Islet of Langerhans (tissue), 1 donor: ENCODE measurements around the gene DNAI4.
"Not testable (repeated sequence)": the region's sequence is repeated elsewhere in the genome, so short reads cannot be mapped to it uniquely, and the experiment has no call there.

ENCODE experiments used
- FAIRE-seq: peaks from one replicate; lab custom pipeline; 2011; peaks lifted over from hg19 to GRCh38; lab: Jason Lieb, UNC

The DNAI4 gene

GRCh38 chr1:66824771-66825170 lies 99.9 kb downstream of the DNAI4 start:
- no peak for FAIRE-seq

- FAIRE-seq, result no peak
These were observed 114.8 kb downstream of the DNAI4 start for GRCh38 chr1:66809736-66810326.

GRCh38 chr1:66809245-66809644 lies 115.4 kb downstream of the DNAI4 start:
- FAIRE-seq, result no peak

DNA sequence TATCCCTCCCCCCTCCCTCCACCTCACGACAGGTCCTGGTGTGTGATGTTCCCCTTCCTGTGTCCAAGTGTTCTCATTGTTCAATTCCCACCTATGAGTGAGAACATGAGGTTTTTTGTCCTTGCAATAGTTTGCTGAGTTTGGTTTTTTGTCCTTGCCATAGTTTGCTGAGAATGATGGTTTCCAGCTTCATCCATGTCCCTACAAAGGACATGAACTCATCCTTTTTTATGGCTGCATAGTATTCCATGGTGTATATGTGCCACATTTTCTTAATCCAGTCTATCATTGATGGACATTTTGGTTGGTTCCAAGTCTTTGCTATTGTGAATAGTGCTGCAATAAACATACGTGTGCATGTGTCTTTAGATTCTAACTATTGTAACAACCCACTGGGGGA lies 128.8 kb downstream of the DNAI4 start:
- not testable (repeated sequence) for FAIRE-seq

DNA sequence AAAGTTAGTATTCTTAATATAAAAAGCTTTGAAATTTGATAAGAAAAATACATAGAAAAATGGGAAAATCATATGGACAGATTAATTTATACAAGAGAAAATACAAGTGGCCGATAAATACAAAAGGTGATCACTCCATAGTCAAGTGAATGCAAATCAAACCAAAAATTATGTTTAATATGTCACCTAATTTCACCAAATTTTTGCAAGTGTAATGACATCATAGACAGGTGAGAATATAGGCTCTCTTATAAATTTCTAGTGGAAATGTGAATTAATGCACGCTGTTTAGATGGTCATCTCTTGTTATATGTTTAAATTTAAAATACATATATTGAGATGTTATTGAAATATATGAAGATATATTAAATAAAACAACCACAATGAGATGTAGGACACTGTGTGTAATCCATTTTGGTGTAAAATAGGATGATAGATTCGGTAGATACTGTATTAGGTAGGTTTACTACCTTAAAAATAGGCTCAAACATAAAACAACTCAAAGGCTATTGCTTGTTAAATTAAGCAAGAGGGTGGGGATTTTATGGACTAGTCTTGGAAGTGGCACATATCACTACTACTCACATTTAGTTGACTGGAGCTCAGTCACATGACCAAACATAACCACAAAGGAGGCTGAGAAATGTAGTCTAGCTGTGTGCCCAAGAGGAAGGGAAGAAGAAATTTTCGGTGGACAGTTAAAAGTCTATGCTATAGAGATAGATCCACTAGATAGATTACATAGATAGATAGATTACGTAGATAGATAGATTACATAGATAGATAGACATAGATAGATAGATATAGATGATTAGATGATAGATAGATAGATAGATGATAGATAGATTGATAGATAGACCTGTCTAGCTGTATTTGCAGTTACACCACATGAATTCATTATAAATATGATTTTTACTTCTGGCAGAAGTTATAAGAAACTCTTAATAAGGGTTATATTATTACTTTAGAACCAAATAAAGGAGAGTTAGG lies 132.7 kb downstream of the DNAI4 start:
- no peak for FAIRE-seq

- peak; percentile 58 for FAIRE-seq
These were observed 136.3 kb downstream of the DNAI4 start for GRCh38 chr1:66788231-66788939.

GRCh38 chr1:66787641-66788040 lies 137.0 kb downstream of the DNAI4 start:
- FAIRE-seq, result no peak

- not testable (repeated sequence) for FAIRE-seq
These were observed 138.9 kb downstream of the DNAI4 start for GRCh38 chr1:66785800-66786199.

DNA sequence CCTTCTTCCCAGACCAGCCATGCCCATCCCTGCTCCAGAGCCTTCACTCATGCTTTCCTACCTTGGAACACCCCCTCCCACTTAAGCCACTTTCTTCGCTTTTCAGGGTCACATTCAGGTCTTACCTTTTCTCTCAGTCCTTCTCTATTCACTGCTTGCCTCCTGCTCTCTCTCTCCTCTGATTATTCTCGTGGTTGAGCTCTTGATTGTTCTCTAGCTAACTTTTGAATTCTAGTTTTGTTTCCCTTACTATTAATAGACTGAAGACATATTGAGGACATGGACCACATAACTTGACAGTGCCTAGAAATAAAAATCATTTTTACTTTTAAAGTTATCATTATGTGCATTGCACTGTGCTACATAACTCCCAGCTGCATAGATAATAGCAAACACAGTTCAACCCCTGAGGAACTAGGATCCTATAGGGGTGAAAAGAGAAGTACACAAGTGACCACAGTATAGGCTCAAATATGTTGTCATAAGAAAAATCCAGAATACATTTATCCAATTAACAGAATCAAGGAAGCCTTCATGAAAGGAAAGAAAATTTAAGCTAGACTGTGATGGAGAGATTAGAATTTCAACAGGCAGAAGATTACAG lies 145.1 kb downstream of the DNAI4 start:
- no peak for FAIRE-seq

DNA sequence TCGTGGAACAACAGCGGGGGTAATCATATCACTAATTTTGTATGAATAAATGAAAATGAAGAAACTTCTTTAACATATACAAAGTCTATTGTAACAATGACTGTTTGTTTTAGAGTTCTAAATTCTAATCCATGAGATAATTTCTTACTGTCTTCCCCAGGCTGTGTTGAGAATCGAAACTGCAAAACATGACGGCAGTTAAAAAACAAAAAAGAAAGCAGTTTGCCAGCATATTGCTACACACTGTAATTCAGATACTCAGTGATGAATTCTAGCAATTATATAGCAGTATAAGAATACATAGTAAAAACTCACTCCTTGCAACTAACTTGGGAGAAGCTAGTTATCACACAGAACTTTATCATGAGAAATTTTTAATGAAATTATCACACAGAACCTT lies 145.7 kb downstream of the DNAI4 start:
- no peak for FAIRE-seq

DNA sequence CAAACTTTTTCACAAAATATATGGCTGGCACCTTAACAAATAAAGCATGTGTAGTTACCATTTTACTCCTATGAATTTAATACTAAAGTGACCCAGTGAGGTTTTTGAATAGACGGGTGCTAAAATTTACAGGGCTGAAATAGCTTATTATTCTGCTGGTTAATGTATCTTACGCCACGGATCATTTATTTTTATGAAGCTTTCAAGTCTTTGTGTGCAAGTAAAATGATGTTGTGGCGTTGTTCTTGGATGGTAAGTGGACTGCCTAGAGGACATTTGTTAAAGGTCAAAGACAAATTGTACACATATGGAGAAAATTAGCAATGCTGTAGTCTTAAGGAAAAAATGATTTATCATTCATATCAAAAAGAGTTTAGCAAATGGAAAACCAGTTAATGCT lies 146.4 kb downstream of the DNAI4 start:
- FAIRE-seq, result peak; percentile 61

GRCh38 chr1:66777831-66778230 lies 146.8 kb downstream of the DNAI4 start:
- FAIRE-seq, result no peak

- no peak for FAIRE-seq
These were observed 149.0 kb downstream of the DNAI4 start for GRCh38 chr1:66775646-66776045.

DNA sequence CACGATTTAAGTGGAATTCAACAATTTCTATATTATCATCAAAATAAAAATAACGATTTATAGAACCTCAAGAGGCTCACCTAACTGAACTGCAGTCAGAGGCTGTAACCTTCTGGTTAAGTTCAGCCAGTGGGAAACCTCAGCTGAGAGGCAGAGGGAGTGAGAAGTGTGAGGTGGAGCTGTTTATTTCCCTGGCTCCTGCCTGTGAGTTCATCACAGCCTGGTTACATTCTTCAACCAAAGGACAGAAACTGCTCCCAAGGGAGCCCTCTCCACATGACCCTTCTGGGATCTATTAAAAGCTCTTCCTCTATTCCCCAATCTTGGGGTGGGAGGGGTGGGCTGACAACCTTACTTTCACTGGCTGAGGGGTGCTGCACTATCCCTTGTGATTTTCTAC lies 150.2 kb downstream of the DNAI4 start:
- FAIRE-seq, result no peak

DNA sequence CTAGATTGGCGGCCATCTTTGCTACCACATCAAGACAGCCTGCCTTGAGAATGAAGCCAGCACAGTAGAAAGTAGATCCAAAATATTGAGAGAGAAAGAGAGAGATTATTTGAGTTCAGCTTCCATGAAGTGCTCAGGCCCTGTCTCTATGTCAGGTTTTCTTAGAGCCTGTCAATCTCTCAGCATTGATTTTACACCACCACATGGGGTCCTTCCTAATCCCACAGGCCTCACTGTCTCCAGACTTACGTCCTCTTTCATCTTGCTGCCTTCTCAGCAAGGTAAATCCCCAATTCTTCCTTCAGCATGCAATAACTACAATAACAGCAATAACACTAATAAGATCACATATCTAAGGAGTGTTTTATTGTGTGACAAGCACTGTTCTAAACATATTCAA lies 151.4 kb downstream of the DNAI4 start:
- FAIRE-seq, result no peak

- FAIRE-seq, result no peak
These were observed 154.0 kb downstream of the DNAI4 start for GRCh38 chr1:66770694-66771093.

- FAIRE-seq, result no peak
These were observed 154.4 kb downstream of the DNAI4 start for GRCh38 chr1:66770240-66770639.

DNA sequence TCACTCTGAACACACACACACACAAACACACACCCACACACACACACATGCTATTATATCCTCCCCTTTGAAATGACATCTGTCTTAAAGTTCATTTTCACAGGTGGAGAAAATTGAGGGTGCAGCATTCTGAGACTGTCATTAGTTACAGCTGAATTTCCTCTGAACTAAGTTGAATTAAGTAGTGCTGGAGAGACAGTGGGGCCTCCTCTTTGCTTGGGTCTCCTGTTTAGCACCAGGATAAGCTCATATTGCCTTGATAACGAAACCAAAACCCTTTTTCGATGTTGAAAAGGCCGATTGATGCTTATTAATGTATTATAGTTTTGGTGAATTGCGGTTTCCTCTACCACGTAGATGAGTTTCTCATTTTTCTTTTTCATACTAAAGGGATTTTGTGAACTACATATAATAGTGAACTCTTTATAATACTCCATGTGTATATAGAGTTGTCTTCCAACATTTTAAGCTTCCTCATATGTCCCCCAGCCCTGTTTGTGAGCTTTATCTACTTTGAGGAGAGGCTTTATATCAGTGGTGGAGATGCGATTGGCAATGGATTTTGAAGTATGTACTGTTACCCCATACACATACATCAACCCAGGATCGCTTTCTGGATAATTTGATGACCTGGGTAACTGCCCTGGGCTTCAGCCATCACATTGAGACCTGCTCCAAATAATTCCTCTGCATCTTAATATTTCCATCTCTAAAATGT lies 155.0 kb downstream of the DNAI4 start:
- no peak for FAIRE-seq

DNA sequence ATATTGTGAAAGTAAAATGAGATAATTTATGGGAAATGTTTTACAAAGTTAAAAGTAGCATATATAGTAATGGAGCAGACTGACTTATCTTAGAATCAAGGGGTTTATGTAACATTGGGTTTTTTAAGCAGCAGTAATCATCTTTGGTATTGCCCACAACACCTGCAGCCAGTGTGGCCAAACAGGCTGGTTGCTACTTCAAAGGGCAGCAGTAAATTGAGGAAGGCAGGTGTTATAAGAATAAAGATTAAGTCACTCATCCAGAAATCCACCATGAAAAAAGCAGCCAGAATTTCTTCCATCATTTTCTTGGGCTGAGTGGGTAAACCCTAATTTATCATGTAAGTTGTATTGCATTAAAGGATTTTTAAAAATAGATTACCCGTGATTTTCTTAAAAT lies 155.7 kb downstream of the DNAI4 start:
- FAIRE-seq, result no peak

GRCh38 chr1:66767626-66768025 lies 157.0 kb downstream of the DNAI4 start:
- FAIRE-seq, result no peak

DNA sequence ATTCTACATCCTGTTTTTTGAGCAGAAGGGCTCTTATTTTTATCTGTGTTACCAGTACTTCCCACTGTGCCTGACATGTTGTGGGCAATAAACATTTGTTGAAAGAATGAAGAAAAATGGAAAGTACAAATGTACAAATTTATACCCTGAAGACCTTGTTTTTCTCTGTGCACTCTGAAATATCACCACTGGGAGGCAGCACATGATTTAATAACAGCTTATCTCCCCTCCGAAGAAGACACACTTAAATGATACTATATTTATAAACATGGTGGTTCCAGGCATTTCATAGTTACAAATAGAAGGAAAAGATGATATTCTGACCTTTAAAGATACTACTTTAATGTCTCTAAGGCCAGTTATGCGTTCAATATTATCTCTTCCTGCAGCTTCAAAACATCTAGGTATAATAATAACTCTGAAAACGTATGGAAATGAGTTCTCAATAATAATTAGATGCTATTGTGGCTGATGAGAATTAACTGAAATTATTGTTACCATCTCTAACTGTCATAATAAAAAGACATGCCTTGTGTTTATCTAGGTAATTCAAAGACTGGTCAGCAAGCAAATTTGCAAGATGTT lies 159.6 kb downstream of the DNAI4 start:
- peak; percentile 97 for FAIRE-seq
